GM23338 (cell line): Measurements from ENCODE around the gene PHYHIPL. TPM values are rescaled to one million over a fixed set of nuclear protein-coding genes. Genes with fewer than 3 reads are reported as not detected.

Experiments used
- CTCF ChIP-seq, 2 experiments: fragments of 200-600 bp in 1 of 2; sonication (generic) in 1 of 2; conservative IDR thresholded peaks; 2 replicates each; pipeline versions ENCODE4 v1.5.1 to v1.6.1; 2016 to 2017; ENCODE audit warnings: antibody characterized with exemption in 2 of 2, low read depth in 2 of 2, mild to moderate bottlenecking in 2 of 2, moderate library complexity in 1 of 2
- NANOG ChIP-seq: IDR thresholded peaks from 2 replicates; pipeline ENCODE4 v1.6.1; 2016; ENCODE audit warnings: antibody characterized with exemption, borderline replicate concordance
- POLR2AphosphoS5 ChIP-seq: IDR thresholded peaks from 2 replicates; pipeline ENCODE4 v1.6.1; 2016; ENCODE audit warnings: antibody characterized with exemption, low read depth
- REST ChIP-seq: IDR thresholded peaks from one replicate; pipeline ENCODE4 v1.6.1; 2018; ENCODE audit warnings: antibody characterized with exemption; ENCODE audit not compliant: unreplicated experiment
- STAT1 ChIP-seq: IDR thresholded peaks from one replicate; pipeline ENCODE4 v1.6.1; 2016; ENCODE audit warnings: antibody characterized with exemption; ENCODE audit not compliant: unreplicated experiment
- ZNF114 ChIP-seq: fragments of 250-450 bp; sonication (Bioruptor Pico); IDR thresholded peaks from 2 replicates; pipeline ENCODE4 v1.5.0; 2020; ENCODE audit warnings: mild to moderate bottlenecking, moderate library complexity
- ZNF462 ChIP-seq: fragments of 250-450 bp; sonication (Bioruptor Pico); IDR thresholded peaks from 2 replicates; pipeline ENCODE4 v1.5.0; 2020; ENCODE audit warnings: mild to moderate bottlenecking, moderate library complexity
- polyA plus RNA-seq: library from polyadenylated mRNA; unstranded; fragments of >200 nt; fragmentation: Nextera tagmentation; extraction: Ambion mirVana; gene quantifications from 2 replicates; pipeline ENCODE4 v1.2.1, GENCODE V29; 2016
- total RNA-seq: library from RNA; depleted of rRNA; stranded (reverse); fragments of >200 nt; shearing (Covaris generic); gene quantifications from 2 replicates; pipeline ENCODE4 v1.2.3, GENCODE V29; 2014

Gene PHYHIPL
- total and polyA plus RNA-seq, 2 experiments from 2014 or later, result 0.24 to 0.27 TPM

GRCh38 chr10:59272061-59272460, 95.6 kb downstream of the PHYHIPL start (continued):
- TF ChIP-seq ZNF462, result no peak
- no peak for TF ChIP-seq NANOG
- TF ChIP-seq CTCF (conservative IDR thresholded peaks at IDR 0.05; ENCODE audit: low read depth in 2 of 2), result no peak
- TF ChIP-seq REST, result no peak
- TF ChIP-seq ZNF114, result no peak
- TF ChIP-seq STAT1, result no peak
- no peak for TF ChIP-seq POLR2AphosphoS5
